Measurements from ENCODE around the gene ITGB4. TPM values are rescaled to one million over a fixed set of nuclear protein-coding genes. Genes with fewer than 3 reads are reported as not detected.
A peak's percentile ranks its signal among the peaks of the same experiment; 100 is the strongest.

The ITGB4 gene
- total and polyA plus RNA-seq, 12 donors: 4.6 to 17.0 (median 9.0) TPM

DNA sequence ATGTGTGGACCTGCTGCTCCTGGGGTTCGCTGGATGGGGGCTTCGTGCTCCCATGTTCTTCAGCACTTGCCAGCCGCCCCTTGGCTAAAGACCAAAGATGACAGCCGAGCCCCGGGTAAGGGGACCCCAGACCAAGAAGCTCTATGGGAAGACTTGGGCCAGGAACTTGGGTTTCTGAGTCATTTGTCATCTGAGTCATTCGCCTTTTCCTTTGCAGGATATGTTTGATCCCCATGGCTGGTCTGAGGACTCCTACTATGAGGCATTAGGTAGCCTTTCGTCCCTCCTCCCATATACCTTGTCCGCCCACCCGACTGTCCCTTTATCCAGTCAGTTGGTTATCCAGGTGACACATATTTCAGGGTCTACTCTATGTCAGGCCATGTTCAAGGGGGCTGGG, 17.7 kb upstream of the ITGB4 start:
- WGBS, 2 donors: 96% methylated on average over 9 of the region's 9 CpGs
- DNase-seq (no peak), ATAC-seq (no peak)
- Histone ChIP-seq H3K4me1 (peaks cover 7 to 69% (median 39%) of the 10 kb centered on the region in 9 donors), H3K36me3 (peaks cover 0 to 100% (median 56%) of the 10 kb centered on the region in 9 donors), H3K9me3 (no peaks in the 10 kb centered on the region), H3K27me3 (no peaks in the 10 kb centered on the region), H3K4me3 (no peak overlapping the region), H3K27ac (no peak overlapping the region)
- TF ChIP-seq, protein P1, sequence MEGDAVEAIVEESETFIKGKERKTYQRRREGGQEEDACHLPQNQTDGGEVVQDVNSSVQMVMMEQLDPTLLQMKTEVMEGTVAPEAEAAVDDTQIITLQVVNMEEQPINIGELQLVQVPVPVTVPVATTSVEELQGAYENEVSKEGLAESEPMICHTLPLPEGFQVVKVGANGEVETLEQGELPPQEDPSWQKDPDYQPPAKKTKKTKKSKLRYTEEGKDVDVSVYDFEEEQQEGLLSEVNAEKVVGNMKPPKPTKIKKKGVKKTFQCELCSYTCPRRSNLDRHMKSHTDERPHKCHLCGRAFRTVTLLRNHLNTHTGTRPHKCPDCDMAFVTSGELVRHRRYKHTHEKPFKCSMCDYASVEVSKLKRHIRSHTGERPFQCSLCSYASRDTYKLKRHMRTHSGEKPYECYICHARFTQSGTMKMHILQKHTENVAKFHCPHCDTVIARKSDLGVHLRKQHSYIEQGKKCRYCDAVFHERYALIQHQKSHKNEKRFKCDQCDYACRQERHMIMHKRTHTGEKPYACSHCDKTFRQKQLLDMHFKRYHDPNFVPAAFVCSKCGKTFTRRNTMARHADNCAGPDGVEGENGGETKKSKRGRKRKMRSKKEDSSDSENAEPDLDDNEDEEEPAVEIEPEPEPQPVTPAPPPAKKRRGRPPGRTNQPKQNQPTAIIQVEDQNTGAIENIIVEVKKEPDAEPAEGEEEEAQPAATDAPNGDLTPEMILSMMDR (IDR thresholded peaks at IDR 0.05): no peak
- intact Hi-C loops (cut with DNase I): no loop called here

DNA sequence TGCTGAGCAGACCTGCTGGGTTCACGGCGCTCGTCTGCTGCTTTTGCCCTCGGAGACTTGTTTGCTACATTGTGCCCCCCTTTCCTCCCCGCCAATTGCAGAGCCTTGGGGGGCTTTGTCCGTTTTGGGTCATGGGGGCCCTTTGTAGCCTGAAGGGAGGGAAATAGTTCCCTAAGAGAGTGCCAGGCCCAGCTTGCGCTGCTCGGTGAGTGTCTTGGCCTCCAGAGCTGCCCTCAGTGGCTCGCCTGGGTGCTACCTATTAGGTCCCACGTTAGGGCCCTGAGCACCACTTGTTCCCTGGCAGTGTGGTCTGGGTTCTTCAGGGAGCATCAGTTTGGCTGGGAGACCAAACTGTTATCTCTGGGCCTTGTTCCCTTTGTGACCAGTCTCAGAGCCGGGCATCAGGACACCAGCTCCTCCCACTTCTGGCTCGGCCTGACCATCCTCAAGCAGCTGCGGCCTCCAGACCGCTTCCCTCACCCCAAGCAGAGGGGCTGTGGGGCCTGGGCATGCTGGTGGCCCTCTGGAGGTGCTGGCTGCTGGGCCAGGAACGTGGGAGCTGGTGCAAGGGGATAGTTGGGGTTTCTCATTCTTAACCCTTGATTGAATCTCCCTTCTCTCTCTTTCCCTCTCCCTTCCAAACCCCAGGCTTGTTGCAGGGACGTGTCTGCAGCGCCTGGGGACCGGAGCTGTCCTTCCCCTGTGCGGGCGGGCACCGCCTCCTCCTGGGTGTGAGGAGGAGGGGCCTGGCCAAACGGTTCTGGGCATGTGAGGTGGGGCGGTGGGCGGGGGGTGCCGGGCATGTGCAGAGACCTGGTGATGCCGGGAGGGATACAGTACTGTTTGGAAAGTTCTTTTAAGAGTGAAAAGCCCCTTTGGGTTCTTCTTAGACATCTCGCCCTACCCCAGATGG, 16.0 kb upstream of the ITGB4 start:
- Histone ChIP-seq H3K27ac (peak overlapping the region in 3 of 10 donors; percentile 15 to 51 (median 27)), H3K4me1 (peaks cover 0 to 54% (median 24%) of the 10 kb centered on the region in 9 donors), H3K9me3 (no peaks in the 10 kb centered on the region), H3K4me3 (no peak overlapping the region), H3K36me3 (peaks cover 0 to 89% (median 51%) of the 10 kb centered on the region in 9 donors), H3K27me3 (no peaks in the 10 kb centered on the region)
- intact Hi-C loops (cut with DNase I): no loop called here
- DNase-seq (no peak), ATAC-seq (peak in 6 of 8 donors; percentile 7 to 79 (median 33))
- 77 to 83% methylated on average over 27 of the region's 27 CpGs for WGBS, 2 donors
- TF ChIP-seq, protein P1 (IDR thresholded peaks at IDR 0.05): no peak

DNA sequence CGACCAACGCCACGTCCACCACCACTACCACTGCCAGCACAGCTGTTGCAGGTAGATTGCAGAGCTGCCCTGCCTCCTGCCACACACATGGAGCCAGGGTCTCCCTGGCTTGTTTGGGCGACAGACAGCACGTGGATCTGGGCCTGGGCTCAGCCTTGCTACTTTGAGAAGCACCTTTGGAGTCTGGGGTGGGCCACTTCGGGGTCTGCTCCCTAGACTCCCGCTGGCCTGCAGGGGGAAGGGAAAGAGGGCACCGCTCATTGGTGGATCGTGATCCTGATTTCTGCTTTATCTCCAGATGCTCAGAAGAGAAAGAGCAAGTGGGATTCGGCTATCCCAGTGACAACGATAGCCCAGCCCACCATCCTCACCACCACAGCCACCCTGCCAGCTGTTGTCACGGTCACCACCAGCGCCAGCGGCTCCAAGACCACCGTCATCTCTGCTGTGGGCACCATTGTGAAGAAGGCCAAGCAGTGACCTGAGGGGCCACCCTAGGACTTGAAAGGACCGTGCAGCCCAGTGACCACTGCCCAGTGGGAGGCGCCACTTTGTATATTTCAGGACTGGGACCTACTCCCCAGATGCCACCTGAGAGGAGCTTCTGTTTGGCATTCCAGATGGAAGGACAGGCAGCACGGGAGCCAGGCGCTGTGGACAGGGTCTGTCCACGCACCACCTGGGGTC, 15.1 kb upstream of the ITGB4 start:
- ATAC-seq (no peak), DNase-seq (no peak)
- Histone ChIP-seq H3K4me3 (no peak overlapping the region), H3K27ac (peak overlapping the region in 8 of 10 donors; percentile 42 to 73 (median 54)), H3K36me3 (peaks cover 0 to 79% (median 49%) of the 10 kb centered on the region in 9 donors), H3K4me1 (peaks cover 0 to 45% (median 18%) of the 10 kb centered on the region in 9 donors), H3K9me3 (no peaks in the 10 kb centered on the region), H3K27me3 (no peaks in the 10 kb centered on the region)
- TF ChIP-seq, protein P1 (IDR thresholded peaks at IDR 0.05): no peak
- WGBS, 2 donors: 92 to 93% methylated on average over 20 of the region's 20 CpGs
- intact Hi-C loops (cut with DNase I): no loop called here

DNA sequence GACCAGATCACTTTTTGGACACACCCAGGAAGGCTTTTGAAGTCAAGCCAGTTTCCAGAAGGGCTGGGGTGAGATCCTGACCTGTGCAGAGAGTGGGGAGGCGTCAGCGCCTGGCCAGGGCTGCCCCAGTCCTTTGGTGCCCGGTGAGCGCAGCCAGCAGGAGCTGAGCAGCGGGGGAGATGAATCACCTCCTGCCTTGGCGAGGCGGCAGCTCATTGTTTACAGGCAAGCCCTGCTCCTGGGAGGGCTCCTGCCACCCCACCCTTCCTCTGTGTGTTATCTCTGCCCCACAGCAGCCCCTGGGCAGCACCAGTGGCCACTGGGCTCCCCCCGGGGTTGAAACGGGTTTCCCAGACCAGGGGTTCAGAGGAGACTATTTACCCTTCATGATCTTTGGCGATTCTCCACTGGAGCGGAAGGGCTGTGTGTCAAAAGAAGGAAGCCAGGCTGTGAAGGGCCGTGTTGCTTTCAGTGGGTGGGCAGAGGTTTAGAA, 14.1 kb upstream of the ITGB4 start:
- TF ChIP-seq, protein P1 (IDR thresholded peaks at IDR 0.05): no peak
- WGBS, 2 donors: 72 to 74% methylated on average over 12 of the region's 12 CpGs
- intact Hi-C loops (cut with DNase I): no loop called here
- Histone ChIP-seq H3K4me1 (peaks cover 0 to 35% (median 16%) of the 10 kb centered on the region in 9 donors), H3K27ac (peak overlapping the region in 9 of 10 donors; percentile 42 to 73 (median 66)), H3K9me3 (no peaks in the 10 kb centered on the region), H3K27me3 (no peaks in the 10 kb centered on the region), H3K36me3 (peaks cover 0 to 70% (median 48%) of the 10 kb centered on the region in 9 donors), H3K4me3 (no peak overlapping the region)
- DNase-seq (peak in 1 of 2 donors; percentile 69), ATAC-seq (peak; percentile 66 to 87 (median 78))
